ENCODE measurements around the gene ZNF57. TPM values are rescaled to one million over a fixed set of nuclear protein-coding genes. Genes with fewer than 3 reads are reported as not detected.
"Not testable (repeated sequence)": the region's sequence is repeated elsewhere in the genome, so short reads cannot be mapped to it uniquely, and the experiment has no call there.

ZNF57 gene
- total and polyA plus RNA-seq, 2 experiments from 2014 or later = 8.4 to 12.8 TPM

- no peak overlapping the region for H2AFZ ChIP-seq
- no peak overlapping the region for H3K27ac ChIP-seq
Measured at GRCh38 chr19:2865334-2866100, 35.2 kb upstream of the ZNF57 start.

GRCh38 chr19:2866495-2867024 lies 34.2 kb upstream of the ZNF57 start:
- Histone ChIP-seq H4K20me1 (ENCODE audit: insufficient read depth, poor library complexity, severe bottlenecking) (no peaks in the 10 kb centered on the region), H3K27ac (no peak overlapping the region), H2AFZ (no peak overlapping the region), H3K79me2 (no peaks in the 10 kb centered on the region), H3K27me3 (no peaks in the 10 kb centered on the region), H3K4me2 (no peak overlapping the region), H3K9me2 (replicated peaks; ENCODE audit: insufficient read depth) (no peaks in the 10 kb centered on the region), H3K4me3 (no peak overlapping the region), H3K9me3 (ENCODE audit: low read depth) (no peaks in the 10 kb centered on the region), H3K4me1 (ENCODE audit: insufficient read depth) (no peaks in the 10 kb centered on the region), H3K36me3 (replicated peaks; ENCODE audit: insufficient read depth, low read depth) (no peaks in the 10 kb centered on the region)
- DNase-seq (ENCODE audit: low spot score) = no peak
- 78% methylated on average over 8 of the region's 8 CpGs for WGBS (ENCODE audit: low lambda C conversion rate, missing lambda C conversion rate)
- no peak for TF ChIP-seq EZH2phosphoT487 (IDR thresholded peaks at IDR 0.05; ENCODE audit: low read depth, severe bottlenecking, unreplicated experiment)

More at GRCh38 chr19:2865334-2866100, 35.2 kb upstream of the ZNF57 start:
- TF ChIP-seq CTCF (IDR thresholded peaks at IDR 0.05; ENCODE audit: poor library complexity) (no peak), EZH2phosphoT487 (IDR thresholded peaks at IDR 0.05; ENCODE audit: low read depth, severe bottlenecking, unreplicated experiment) (no peak), EZH2 (IDR thresholded peaks at IDR 0.05; ENCODE audit: borderline replicate concordance) (no peak)
- no peaks in the 10 kb centered on the region for H4K20me1 ChIP-seq (ENCODE audit: insufficient read depth, poor library complexity, severe bottlenecking)
- H3K36me3 ChIP-seq (replicated peaks; ENCODE audit: insufficient read depth, low read depth) = no peaks in the 10 kb centered on the region
- no peaks in the 10 kb centered on the region for H3K9me2 ChIP-seq (replicated peaks; ENCODE audit: insufficient read depth)
- H3K27me3 ChIP-seq = no peaks in the 10 kb centered on the region
- 60% methylated on average over 12 of the region's 12 CpGs for WGBS (ENCODE audit: low lambda C conversion rate, missing lambda C conversion rate)
- H3K79me2 ChIP-seq = no peaks in the 10 kb centered on the region
- H3K4me2 ChIP-seq = peak overlapping the region; percentile 57
- no peak overlapping the region for H3K4me3 ChIP-seq
- H3K9me3 ChIP-seq (ENCODE audit: low read depth) = no peaks in the 10 kb centered on the region
- H3K4me1 ChIP-seq (ENCODE audit: insufficient read depth) = no peaks in the 10 kb centered on the region
- DNase-seq (ENCODE audit: low spot score) = no peak

- 92% methylated on average over 32 of the region's 36 CpGs for WGBS (ENCODE audit: low lambda C conversion rate, missing lambda C conversion rate)
- Histone ChIP-seq H3K4me2 (no peak within 1 kb of the TSS), H4K20me1 (ENCODE audit: insufficient read depth, poor library complexity, severe bottlenecking) (no peaks in the 10 kb centered on the region), H3K36me3 (replicated peaks; ENCODE audit: insufficient read depth, low read depth) (no peaks in the 10 kb centered on the region), H3K27ac (no peak within 1 kb of the TSS), H3K79me2 (no peaks in the 10 kb centered on the region), H3K9me2 (replicated peaks; ENCODE audit: insufficient read depth) (no peaks in the 10 kb centered on the region), H2AFZ (no peak within 1 kb of the TSS), H3K27me3 (no peaks in the 10 kb centered on the region), H3K9me3 (ENCODE audit: low read depth) (no peaks in the 10 kb centered on the region), H3K4me1 (ENCODE audit: insufficient read depth) (no peaks in the 10 kb centered on the region), H3K4me3 (no peak within 1 kb of the TSS)
- TF ChIP-seq EZH2phosphoT487 (IDR thresholded peaks at IDR 0.05; ENCODE audit: low read depth, severe bottlenecking, unreplicated experiment) = no peak
- no peak for DNase-seq (ENCODE audit: low spot score)
Measured at GRCh38 chr19:2867025-2867991, 33.4 kb upstream of the ZNF57 start, which contains the start of gene ZNF556. TSS of gene ZNF556 (plus strand) at chr19:2867335. CDS start at chr19:2867422, 87 bp downstream.

- Histone ChIP-seq H3K4me2 (no peak overlapping the region), H3K9me2 (replicated peaks; ENCODE audit: insufficient read depth) (no peaks in the 10 kb centered on the region), H2AFZ (no peak overlapping the region), H3K4me3 (no peak overlapping the region), H3K27ac (no peak overlapping the region), H3K4me1 (ENCODE audit: insufficient read depth) (no peaks in the 10 kb centered on the region), H3K27me3 (no peaks in the 10 kb centered on the region), H3K9me3 (ENCODE audit: low read depth) (no peaks in the 10 kb centered on the region), H3K79me2 (no peaks in the 10 kb centered on the region), H4K20me1 (ENCODE audit: insufficient read depth, poor library complexity, severe bottlenecking) (no peaks in the 10 kb centered on the region), H3K36me3 (replicated peaks; ENCODE audit: insufficient read depth, low read depth) (no peaks in the 10 kb centered on the region)
- DNase-seq (ENCODE audit: low spot score) = no peak
- WGBS (ENCODE audit: low lambda C conversion rate, missing lambda C conversion rate) = 91% methylated on average over 10 of the region's 10 CpGs
- no peak for TF ChIP-seq EZH2 (IDR thresholded peaks at IDR 0.05; ENCODE audit: borderline replicate concordance)
- no peak for TF ChIP-seq EZH2phosphoT487 (IDR thresholded peaks at IDR 0.05; ENCODE audit: low read depth, severe bottlenecking, unreplicated experiment)
- no peak for TF ChIP-seq CTCF (IDR thresholded peaks at IDR 0.05; ENCODE audit: poor library complexity)
Measured at GRCh38 chr19:2869618-2870017, 31.1 kb upstream of the ZNF57 start.

GRCh38 chr19:2872175-2872574 lies 28.6 kb upstream of the ZNF57 start:
- WGBS (ENCODE audit: low lambda C conversion rate, missing lambda C conversion rate) = 52% methylated on average over 3 of the region's 11 CpGs
- not testable (repeated sequence) for H2AFZ ChIP-seq, H3K27me3 ChIP-seq

More at GRCh38 chr19:2872175-2872574, 28.6 kb upstream of the ZNF57 start:
- not testable (repeated sequence) for H3K79me2 ChIP-seq; H3K9me2 ChIP-seq (replicated peaks; ENCODE audit: insufficient read depth); H3K36me3 ChIP-seq (replicated peaks; ENCODE audit: insufficient read depth, low read depth); H3K4me3 ChIP-seq; H3K27ac ChIP-seq; H3K4me1 ChIP-seq (ENCODE audit: insufficient read depth); DNase-seq (ENCODE audit: low spot score); H4K20me1 ChIP-seq (ENCODE audit: insufficient read depth, poor library complexity, severe bottlenecking); H3K9me3 ChIP-seq (ENCODE audit: low read depth); H3K4me2 ChIP-seq
